ENCODE results near the gene DMD.

DMD gene

GRCh38 chrX:31268359-31268758 lies 1943.0 kb downstream of the DMD start:
- Histone ChIP-seq H4K20me1 (ENCODE audit: insufficient read depth, low read length) (peaks cover 18% of the 10 kb centered on the region; the same call in 1 of the 2 replicates), H3K79me2 (ENCODE audit: low read length) (peaks cover 34% of the 10 kb centered on the region), H3K27me3 (ENCODE audit: low read depth, low read length) (no peaks in the 10 kb centered on the region), H2AFZ (ENCODE audit: low read depth, low read length) (no peak overlapping the region), H3K9ac (ENCODE audit: low read length) (no peak overlapping the region), H3K9me3 (ENCODE audit: insufficient read depth, low read length) (no peaks in the 10 kb centered on the region), H3K4me1 (ENCODE audit: low read length) (peaks cover 56% of the 10 kb centered on the region), H3K27ac (ENCODE audit: low read length) (no peak overlapping the region), H3K4me3 (ENCODE audit: low read length) (no peak overlapping the region), H3K4me2 (ENCODE audit: low read length) (peak overlapping the region; percentile 37), H3K36me3 (replicated peaks; ENCODE audit: low read depth, low read length) (peaks cover 7% of the 10 kb centered on the region)
- TF ChIP-seq EZH2phosphoT487 (IDR thresholded peaks at IDR 0.05; ENCODE audit: low read depth): no peak
- TF ChIP-seq CTCF (IDR thresholded peaks at IDR 0.05; ENCODE audit: low read depth, low read length): peak; percentile 61

GRCh38 chrX:31266203-31267076 lies 1944.9 kb downstream of the DMD start:
- peak overlapping the region; percentile 61 for H3K27ac ChIP-seq (ENCODE audit: low read length)

GRCh38 chrX:31265383-31265782 lies 1946.0 kb downstream of the DMD start:
- Histone ChIP-seq H3K4me1 (ENCODE audit: low read length) (peaks cover 49% of the 10 kb centered on the region), H3K36me3 (replicated peaks; ENCODE audit: low read depth, low read length) (peaks cover 28% of the 10 kb centered on the region), H3K9ac (ENCODE audit: low read length) (peak overlapping the region; percentile 87), H3K4me3 (ENCODE audit: low read length) (peak overlapping the region; percentile 84), H3K4me2 (ENCODE audit: low read length) (peak overlapping the region; percentile 94), H4K20me1 (ENCODE audit: insufficient read depth, low read length) (peaks cover 46% of the 10 kb centered on the region), H3K27me3 (ENCODE audit: low read depth, low read length) (no peaks in the 10 kb centered on the region), H3K79me2 (ENCODE audit: low read length) (peaks cover 64% of the 10 kb centered on the region), H2AFZ (ENCODE audit: low read depth, low read length) (no peak overlapping the region), H3K27ac (ENCODE audit: low read length) (peak overlapping the region; percentile 29; the same call in 1 of the 2 replicates), H3K9me3 (ENCODE audit: insufficient read depth, low read length) (no peaks in the 10 kb centered on the region)
- no peak for TF ChIP-seq CTCF (IDR thresholded peaks at IDR 0.05; ENCODE audit: low read depth, low read length)
- TF ChIP-seq EZH2phosphoT487 (IDR thresholded peaks at IDR 0.05; ENCODE audit: low read depth): no peak

More at GRCh38 chrX:31266203-31267076, 1944.9 kb downstream of the DMD start:
- no peaks in the 10 kb centered on the region for H3K9me3 ChIP-seq (ENCODE audit: insufficient read depth, low read length)
- no peaks in the 10 kb centered on the region for H3K27me3 ChIP-seq (ENCODE audit: low read depth, low read length)
- no peak for TF ChIP-seq EZH2phosphoT487 (IDR thresholded peaks at IDR 0.05; ENCODE audit: low read depth)
- no peak for TF ChIP-seq CTCF (IDR thresholded peaks at IDR 0.05; ENCODE audit: low read depth, low read length)
- H3K4me2 ChIP-seq (ENCODE audit: low read length): peak overlapping the region; percentile 94
- peaks cover 37% of the 10 kb centered on the region for H4K20me1 ChIP-seq (ENCODE audit: insufficient read depth, low read length)
- H3K79me2 ChIP-seq (ENCODE audit: low read length): peaks cover 53% of the 10 kb centered on the region
- peaks cover 22% of the 10 kb centered on the region for H3K36me3 ChIP-seq (replicated peaks; ENCODE audit: low read depth, low read length)
- H3K4me1 ChIP-seq (ENCODE audit: low read length): peaks cover 49% of the 10 kb centered on the region
- H3K9ac ChIP-seq (ENCODE audit: low read length): peak overlapping the region; percentile 87
- peak overlapping the region; percentile 84 for H3K4me3 ChIP-seq (ENCODE audit: low read length)
- H2AFZ ChIP-seq (ENCODE audit: low read depth, low read length): no peak overlapping the region

GRCh38 chrX:31260351-31260750 lies 1951.0 kb downstream of the DMD start:
- TF ChIP-seq EZH2phosphoT487 (IDR thresholded peaks at IDR 0.05; ENCODE audit: low read depth): no peak
- TF ChIP-seq CTCF (IDR thresholded peaks at IDR 0.05; ENCODE audit: low read depth, low read length): no peak
- H3K9ac ChIP-seq (ENCODE audit: low read length): no peak overlapping the region
- H3K4me3 ChIP-seq (ENCODE audit: low read length): no peak overlapping the region
- no peaks in the 10 kb centered on the region for H3K9me3 ChIP-seq (ENCODE audit: insufficient read depth, low read length)
- H3K4me1 ChIP-seq (ENCODE audit: low read length): peaks cover 31% of the 10 kb centered on the region
- H2AFZ ChIP-seq (ENCODE audit: low read depth, low read length): no peak overlapping the region
- H4K20me1 ChIP-seq (ENCODE audit: insufficient read depth, low read length): peaks cover 46% of the 10 kb centered on the region
- no peaks in the 10 kb centered on the region for H3K27me3 ChIP-seq (ENCODE audit: low read depth, low read length)
- no peak overlapping the region for H3K4me2 ChIP-seq (ENCODE audit: low read length)
- H3K36me3 ChIP-seq (replicated peaks; ENCODE audit: low read depth, low read length): peaks cover 43% of the 10 kb centered on the region
- H3K79me2 ChIP-seq (ENCODE audit: low read length): peaks cover 67% of the 10 kb centered on the region
- H3K27ac ChIP-seq (ENCODE audit: low read length): no peak overlapping the region

Measured in OCI-LY3 (cell line).